NCI-H526 (cell line): ENCODE data around the gene SELENON.

Experiments used
- DNase-seq, 2 experiments: peaks; one replicate each; lab custom pipeline; 2025; lab: John Stamatoyannopoulos, UW

The SELENON gene

DNA sequence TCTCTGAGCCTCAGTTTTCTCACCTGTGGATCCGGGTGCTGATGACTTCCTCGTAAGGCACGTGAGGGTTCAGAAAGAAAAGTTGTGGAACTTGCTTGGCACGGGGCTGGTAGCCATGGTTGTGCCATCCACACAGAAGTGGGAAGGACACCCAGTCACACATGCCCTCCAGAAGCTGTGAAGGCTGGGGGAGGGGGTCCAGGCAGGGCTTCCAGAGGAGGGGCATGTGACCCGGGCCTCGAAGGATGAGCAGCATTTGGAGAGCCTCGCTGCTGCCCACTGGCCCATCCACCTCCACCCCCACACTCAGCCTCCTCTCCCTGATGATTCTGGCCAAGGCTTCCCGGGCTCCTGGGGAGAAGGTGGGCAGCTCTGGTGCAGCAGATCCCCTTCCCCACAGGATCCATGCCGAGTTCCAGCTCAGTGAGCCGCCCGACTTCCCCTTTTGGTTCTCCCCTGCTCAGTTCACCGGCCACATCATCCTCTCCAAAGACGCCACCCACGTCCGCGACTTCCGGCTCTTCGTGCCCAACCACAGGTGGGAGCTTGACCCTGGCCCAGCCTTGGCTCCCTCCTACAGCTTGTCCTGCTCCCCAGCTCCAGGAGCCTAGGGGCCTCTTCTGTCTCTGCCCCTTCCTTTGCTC lies 9.4 kb downstream of the SELENON start:
- no peak for DNase-seq

GRCh38 chr1:25809929-25810328 lies 9.9 kb downstream of the SELENON start:
- DNase-seq, result no peak

DNA sequence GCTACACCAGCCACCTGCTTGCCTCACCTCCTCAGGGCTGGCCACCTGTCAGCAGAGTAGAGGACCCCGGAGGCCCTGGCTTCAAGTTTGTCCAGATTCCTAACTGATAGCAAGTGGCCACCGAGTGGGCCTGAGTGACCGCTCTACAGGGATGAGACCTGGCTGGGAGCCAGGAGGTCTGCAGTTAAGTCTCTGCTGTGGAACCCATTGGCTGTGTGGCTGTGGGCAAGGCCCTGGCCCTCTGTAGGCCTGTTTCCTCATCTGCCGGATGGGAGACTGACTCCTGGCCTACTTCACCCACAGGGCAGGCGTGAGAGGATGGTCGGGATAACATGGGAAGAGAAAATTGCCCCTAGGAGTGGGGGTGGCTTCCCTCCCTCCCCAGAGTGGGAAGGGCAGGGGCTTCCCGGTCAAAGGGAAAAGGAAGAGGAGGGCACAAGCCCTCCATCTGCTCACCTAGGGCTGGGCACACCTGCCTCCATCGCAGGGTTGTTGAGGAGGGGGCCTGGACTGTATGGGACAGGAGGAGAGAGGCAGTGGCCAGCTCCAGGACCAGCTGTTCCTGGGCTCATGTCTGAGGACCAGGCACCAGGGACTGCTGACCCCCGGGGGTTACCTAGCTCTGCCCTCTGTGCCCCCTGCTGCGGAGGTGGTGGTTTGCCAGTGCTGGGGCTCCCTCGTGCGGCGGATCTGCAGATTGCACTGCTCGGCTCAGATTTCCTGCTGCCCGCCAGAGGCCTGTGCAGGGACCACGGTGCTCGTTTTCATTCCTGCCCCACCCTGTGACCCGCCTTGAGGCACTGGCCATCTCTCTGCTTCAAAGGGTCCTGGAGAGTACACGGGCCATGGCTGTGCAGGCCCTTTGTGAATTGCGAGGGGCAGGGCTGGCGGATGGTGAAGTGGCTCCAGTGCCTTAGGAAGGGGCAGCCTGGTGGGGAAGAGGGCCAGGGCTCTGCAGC lies 10.6 kb downstream of the SELENON start:
- peak in 1 of 2 experiments; percentile 58 for DNase-seq

GRCh38 chr1:25811384-25812082 lies 11.5 kb downstream of the SELENON start:
- DNase-seq, result no peak

DNA sequence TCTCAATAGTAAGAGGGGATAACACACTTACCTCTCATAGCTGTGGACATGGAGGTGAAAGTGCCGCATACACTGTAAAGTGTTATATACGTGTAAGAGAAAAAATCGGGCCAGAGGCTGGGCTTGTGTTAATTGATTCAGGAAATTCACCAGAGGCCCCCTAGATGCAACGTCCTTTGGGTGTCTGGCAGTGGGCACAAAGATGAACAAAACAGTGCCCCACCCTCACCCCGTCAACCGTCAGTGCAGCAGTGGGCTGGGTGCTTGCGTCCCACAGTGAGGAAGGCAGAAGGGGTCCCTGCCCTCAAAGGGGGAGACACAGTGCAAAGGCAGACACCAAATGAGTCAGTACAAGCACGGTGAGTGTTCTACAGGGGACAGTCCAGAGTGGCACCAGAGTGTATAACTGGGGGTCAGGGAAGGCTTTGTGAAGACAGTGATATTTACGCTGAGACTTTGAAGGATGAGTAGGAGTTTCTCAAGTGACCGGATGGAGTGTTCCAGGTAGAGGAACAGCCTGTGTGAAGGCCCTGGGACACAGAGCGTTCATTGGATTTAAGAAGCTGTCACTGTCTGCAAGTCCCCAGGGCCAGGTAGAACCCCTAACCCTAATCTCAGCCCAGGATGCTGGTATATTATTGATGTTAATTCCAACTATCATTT lies 13.2 kb downstream of the SELENON start:
- DNase-seq, result no peak

DNA sequence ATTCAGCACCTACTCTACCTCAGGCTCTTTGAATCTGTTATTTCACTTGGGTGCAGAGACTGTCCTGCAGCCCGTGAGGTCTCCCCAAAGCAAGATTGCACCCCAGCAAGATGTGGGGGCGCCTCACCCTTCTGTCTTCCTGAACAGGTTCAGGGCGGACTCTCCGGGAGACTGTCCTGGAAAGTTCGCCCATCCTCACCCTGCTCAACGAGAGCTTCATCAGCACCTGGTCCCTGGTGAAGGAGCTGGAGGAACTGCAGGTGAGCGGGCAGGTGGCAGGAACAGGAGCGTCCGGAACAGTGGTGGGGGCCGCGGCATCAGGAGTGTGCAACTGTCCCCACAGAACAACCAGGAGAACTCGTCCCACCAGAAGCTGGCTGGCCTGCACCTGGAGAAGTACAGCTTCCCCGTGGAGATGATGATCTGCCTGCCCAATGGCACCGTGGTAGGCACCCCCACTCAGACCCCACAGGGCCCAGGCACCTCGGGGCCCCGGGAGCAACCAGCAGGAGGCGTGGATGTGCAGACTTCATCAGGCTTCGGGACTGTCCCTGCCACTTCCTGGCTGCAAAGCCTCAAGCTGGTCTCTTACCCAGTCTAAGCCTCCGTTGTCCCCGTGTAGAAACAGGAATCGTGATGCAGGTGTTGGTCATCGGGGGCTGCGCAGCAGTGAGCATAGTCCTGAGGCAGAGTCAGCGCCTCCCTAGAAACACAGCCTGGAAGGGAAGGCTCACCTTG lies 13.9 kb downstream of the SELENON start:
- no peak for DNase-seq

- DNase-seq, result no peak
Observed at GRCh38 chr1:25814549-25815087, 14.6 kb downstream of the SELENON start.

DNA sequence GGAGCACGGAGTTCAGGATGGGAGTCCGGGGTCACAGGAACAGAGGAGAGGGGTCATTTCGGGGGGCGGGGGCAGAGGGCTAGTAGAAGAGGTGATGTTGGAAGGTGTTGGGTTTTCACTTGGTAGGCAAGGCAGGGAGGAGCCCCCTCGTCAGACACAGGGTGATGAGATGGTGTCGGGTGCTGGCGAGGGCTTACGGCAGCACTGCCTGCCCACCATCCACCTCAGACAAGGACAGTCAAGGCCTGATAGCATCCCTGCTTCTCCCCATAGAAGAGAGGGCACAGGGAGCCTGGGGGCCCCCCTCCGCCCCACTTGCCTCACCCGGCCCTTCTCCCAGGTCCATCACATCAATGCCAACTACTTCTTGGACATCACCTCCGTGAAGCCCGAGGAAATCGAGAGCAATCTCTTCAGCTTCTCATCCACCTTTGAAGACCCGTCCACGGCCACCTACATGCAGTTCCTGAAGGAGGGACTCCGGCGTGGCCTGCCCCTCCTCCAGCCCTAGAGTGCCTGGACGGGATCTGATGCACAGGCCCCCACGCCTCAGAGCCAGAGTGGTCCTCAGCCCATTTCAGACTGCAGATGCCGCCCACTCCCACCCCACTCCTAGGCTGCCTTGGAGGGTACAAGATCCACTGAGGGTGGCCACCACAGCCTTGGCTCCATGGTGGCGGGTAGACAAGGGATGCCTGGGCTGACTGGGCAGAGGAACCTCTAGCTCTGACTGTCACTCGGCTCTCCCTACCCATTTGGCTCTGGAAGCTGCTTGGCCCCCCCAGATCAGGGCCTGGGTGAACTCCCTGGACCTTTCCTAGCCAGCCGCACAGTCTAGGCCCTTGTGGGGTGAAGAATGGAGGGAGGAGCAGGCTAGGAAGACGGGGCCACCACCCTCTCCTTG lies 15.5 kb downstream of the SELENON start:
- no peak for DNase-seq

DNA sequence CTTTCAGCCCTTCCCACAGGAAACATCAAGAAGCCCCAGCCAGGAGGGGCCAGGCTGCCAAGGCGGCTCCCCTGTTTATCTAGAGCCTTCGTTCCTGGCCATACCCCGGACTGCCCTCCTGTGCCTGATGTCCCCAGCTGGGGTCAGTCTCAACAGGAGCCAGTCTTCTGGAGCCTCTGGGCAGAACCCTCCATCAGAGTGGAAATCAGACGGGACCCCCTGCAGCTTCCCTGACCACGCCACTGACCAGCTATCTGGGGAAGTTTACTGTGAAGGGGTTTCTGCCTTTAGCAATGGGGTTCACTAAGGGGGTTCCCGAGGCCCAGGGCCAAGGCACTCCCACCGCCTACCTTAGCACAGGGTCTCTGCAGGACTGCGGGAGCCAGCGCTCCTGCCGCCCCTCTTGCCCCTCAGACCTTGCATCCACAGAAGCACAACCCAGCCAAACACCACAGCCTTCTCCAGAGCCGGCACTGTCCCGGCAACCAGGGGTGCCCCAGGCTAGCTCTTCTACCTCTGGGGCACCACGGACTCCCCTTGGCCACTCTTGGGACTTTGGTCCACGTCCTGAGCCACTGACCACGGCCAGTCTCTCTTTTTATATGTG lies 16.2 kb downstream of the SELENON start:
- no peak for DNase-seq

DNA sequence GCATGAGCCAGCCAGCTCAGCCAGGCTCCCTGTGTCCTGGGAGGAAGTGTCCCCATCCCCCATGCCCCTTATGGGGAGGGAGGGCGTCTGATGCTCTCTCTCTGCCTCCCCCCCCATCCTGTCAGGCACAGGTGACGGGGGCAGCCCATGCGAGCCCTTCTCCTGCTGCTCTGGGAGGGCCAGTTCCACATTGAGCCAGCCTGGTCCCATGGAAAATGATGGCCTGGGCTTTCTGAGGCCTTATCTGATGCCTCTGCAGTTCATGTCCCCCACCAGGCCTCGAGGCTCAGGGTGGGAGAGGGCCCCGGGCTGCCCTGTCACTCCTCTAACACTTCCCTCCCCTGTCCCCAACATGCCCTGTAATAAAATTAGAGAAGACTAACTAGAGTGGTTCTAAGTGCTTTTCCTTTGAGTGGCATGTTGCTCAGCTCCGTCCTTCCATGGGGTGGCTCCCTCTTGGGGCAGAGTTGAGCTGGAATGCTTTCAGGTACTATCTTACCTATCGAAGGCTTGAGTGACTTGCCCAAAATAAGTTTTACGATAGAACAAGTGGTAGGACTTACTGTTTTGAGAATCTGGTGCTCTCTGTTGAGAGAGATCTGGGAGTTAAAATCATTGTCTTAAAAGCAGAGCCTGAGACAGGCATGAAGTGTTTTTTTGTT lies 18.0 kb downstream of the SELENON start:
- peak in 1 of 2 experiments; percentile 42 for DNase-seq

DNA sequence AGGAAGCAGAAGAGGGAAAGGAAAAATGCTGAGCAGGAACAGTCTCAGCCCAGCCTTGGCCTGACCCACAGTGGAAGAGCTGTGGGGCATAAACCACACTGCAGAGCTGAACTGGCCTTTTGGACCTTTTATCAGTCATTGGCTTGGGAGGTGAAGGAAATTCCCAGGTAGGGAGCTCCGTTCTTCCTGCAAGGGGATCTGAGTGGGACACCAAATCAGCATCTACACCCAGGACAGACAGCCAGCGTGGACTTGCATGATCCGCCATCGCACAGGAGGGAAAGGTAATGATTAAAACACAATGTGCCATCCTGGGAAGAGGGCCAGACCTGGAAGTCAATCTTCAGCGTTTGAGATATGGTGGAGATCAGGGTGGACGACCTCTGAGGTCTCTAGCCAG lies 18.6 kb downstream of the SELENON start:
- DNase-seq, result no peak

DNA sequence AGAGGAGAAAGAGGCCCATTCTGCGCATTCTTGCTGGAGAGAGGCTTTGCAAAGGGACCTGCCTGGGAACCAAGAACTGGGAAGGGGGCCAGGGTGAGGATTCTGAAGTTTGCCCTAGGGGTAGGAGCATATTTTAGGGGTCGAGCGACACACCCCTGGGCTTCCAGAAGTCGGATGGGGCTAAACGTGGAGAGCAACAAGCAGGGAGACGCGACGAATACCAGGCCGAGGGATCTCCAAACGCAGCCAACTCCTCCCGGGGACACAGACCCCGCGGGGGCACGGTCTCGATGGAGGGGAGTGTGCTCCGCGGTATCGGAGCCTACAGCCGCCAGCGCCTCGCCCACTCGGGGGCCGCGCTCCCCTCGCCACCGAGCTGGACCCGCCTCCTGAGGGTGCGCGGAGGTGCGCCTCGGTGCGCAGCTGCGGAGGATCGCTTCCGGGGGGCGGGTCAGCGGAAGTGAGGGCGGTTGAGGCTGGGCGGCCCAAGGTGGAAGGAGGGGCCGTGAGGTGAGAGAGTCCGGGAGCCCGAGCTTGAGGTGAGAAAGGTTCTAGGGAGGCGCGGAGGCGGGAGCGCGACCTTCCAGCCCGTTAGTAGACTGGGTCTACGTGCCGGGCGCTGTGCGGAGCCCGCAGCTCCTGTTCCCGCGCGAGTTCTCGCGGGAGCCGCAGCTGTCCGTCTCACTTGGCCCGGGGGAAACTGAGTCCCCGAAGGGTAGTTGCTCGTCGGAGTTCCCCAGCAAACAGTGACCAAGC lies 19.7 kb downstream of the SELENON start, which contains the start of gene MTFR1L:
MTFR1L (plus strand) TSS at position 464 of the 756 bp plus-strand sequence. CDS start 3,151 bp downstream, outside the sequence.
- peak; percentile 50 to 86 for DNase-seq

DNA sequence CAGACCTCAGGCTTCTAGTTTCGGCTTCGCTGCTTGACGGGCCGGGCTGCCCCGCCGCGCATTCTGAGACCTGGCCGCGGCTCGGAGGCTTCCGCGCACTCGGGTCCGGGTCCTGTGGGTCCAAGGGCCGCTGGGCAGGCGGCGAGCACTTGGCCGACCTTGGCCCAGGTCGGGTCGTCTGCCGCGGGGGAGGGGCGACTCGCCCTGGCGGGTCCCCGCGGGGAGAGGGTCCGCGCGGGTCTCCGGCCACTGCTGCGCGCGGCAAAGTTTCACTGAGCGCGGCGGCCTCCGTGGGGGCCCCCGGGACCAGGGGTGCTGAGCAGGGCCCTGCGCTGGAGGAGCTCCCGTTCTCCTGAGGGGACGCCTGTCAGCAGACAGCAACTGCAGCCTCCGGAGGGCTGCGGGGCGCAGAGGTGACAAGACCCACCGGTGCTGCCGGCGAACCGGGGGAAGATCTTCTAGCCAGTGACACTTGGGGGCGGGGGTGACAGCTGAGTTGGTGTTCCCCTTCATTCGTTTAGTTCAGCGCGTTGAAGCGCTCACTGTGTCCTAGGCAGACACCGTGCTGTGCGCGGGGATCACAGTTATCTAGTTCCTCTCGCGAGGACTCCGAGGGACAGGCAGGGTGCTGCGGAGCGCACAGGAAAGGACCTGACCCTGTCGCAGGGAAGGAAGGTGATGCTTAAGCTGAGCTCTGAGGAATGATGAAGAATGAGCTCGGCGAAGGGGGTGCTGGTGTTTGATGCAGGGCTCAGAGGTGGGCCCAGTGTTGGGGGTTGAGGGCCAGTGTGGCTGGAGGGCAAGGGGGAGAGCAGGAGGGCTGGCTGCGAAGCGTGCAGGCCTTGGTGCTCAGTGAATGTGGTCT lies 20.5 kb downstream of the SELENON start:
- DNase-seq, result peak; percentile 42 to 75

DNA sequence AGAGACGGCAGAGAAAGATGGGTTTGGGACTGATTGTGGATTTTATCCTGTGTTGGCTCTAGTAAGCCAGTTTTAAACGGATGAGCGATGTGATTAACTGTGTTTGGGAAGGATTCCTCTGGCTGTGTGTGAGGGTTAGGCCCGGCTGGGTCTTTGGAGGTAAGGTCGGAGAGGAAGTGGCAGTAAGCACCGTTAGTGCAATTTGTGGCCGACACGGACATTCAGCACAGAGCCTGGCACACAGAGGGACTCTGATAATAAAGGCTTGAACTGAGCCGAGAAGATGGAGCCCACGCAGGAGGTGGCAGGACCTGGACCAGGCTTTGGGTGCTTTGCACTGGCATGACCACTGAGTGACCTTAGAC lies 21.1 kb downstream of the SELENON start:
- no peak for DNase-seq

- DNase-seq, result no peak
Observed at GRCh38 chr1:25821630-25822091, 21.7 kb downstream of the SELENON start.

GRCh38 chr1:25825605-25826004 lies 25.6 kb downstream of the SELENON start:
- DNase-seq, result no peak

- DNase-seq, result no peak
Observed at GRCh38 chr1:25826571-25826970, 26.6 kb downstream of the SELENON start.
